Cardiac muscle cell (in vitro differentiated cells and primary cell): ENCODE data around the gene DNAJA1. TPM values are rescaled to one million over a fixed set of nuclear protein-coding genes. Genes with fewer than 3 reads are reported as not detected.

Source experiments
- polyA plus RNA-seq: library from polyadenylated mRNA; unstranded; fragments of >200 nt; fragmentation: Nextera tagmentation; extraction: Ambion mirVana; gene quantifications from 2 replicates; pipeline ENCODE4 v1.2.1, GENCODE V29; 2016
- total RNA-seq: library from RNA; depleted of rRNA; stranded (reverse); fragments of >200 nt; gene quantifications from 2 replicates; pipeline ENCODE4 v1.2.3, GENCODE V29; 2016

DNAJA1 gene
- total and polyA plus RNA-seq, 2 experiments from 2014 or later, result 96.1 to 202 TPM

Other genes starting within 250 kb of the DNAJA1 start
- gene TMEM215, start 241.7 kb upstream of the DNAJA1 start, total RNA-seq, result not detected in 2 replicates
- not detected in 2 replicates for gene TMEM215, start 241.7 kb upstream of the DNAJA1 start, polyA plus RNA-seq
- 38.8 and 65.2 TPM in 2 replicates for gene APTX, start 23.6 kb upstream of the DNAJA1 start, total RNA-seq
- gene APTX, start 23.6 kb upstream of the DNAJA1 start, polyA plus RNA-seq, result 60.7 and 78.6 TPM in 2 replicates
- 16.4 and 17.6 TPM in 2 replicates for gene SMU1, start 51.4 kb downstream of the DNAJA1 start, total RNA-seq
- gene SMU1, start 51.4 kb downstream of the DNAJA1 start, polyA plus RNA-seq, result 16.4 and 25.0 TPM in 2 replicates
- gene B4GALT1, start 142.1 kb downstream of the DNAJA1 start, total RNA-seq, result 24.8 and 33.6 TPM in 2 replicates
- 22.1 and 30.0 TPM in 2 replicates for gene B4GALT1, start 142.1 kb downstream of the DNAJA1 start, polyA plus RNA-seq
- gene SPINK4, start 214.9 kb downstream of the DNAJA1 start, total RNA-seq, result 7.8 TPM in 1 of 2 replicates, not detected in the other
- 5.7 and 6.9 TPM in 2 replicates for gene SPINK4, start 214.9 kb downstream of the DNAJA1 start, polyA plus RNA-seq
- gene BAG1, start 239.4 kb downstream of the DNAJA1 start, total RNA-seq, result 248 and 301 TPM in 2 replicates
- 166 and 270 TPM in 2 replicates for gene BAG1, start 239.4 kb downstream of the DNAJA1 start, polyA plus RNA-seq
- 75.2 and 75.5 TPM in 2 replicates for gene CHMP5, start 239.8 kb downstream of the DNAJA1 start, total RNA-seq
- gene CHMP5, start 239.8 kb downstream of the DNAJA1 start, polyA plus RNA-seq, result 99.5 and 122 TPM in 2 replicates